Mammary epithelial cell (primary cell): ENCODE data around the gene ANTXR1.

ENCODE experiments used
- CTCF ChIP-seq, 2 donors: IDR thresholded peaks in 1 of 2; conservative IDR thresholded peaks in 1 of 2; 2 replicates each; pipeline ENCODE4 v1.5.1; 2011 to 2012; ENCODE audit warnings: inconsistent platforms in 2 of 2, low read length in 2 of 2, mild to moderate bottlenecking in 2 of 2, control low read depth in 1 of 2, low read depth in 1 of 2; ENCODE audit not compliant: insufficient read depth in 1 of 2; ENCODE audit errors: extremely low read depth in 1 of 2
- EZH2 ChIP-seq: IDR thresholded peaks from 2 replicates; pipeline ENCODE4 v1.6.1; 2012; ENCODE audit warnings: low read length, inconsistent platforms, borderline replicate concordance

- TF ChIP-seq CTCF (conservative IDR thresholded peaks at IDR 0.05 in 1 of 2, IDR thresholded peaks at IDR 0.05 in 1 of 2; ENCODE audit: extremely low read depth in 1 of 2, insufficient read depth in 1 of 2, low read depth in 1 of 2, low read length in 2 of 2) (no peak), EZH2 (no peak)
Measured at GRCh38 chr2:69119104-69119894, 106.3 kb downstream of the ANTXR1 start.
